H9 (cell line): Measurements from ENCODE around the gene ZNF718. TPM values are rescaled to one million over a fixed set of nuclear protein-coding genes. Genes with fewer than 3 reads are reported as not detected.

Experiments used
- DNase-seq: peaks from one replicate; pipeline ENCODE4 v3.0.0-alpha.2; 2017
- H2AFZ ChIP-seq: one replicate; pipeline ENCODE4 v1.6.1; 2013; ENCODE audit warnings: mild to moderate bottlenecking, low read length, control low read depth, moderate library complexity
- H2AK5ac ChIP-seq: 2 replicates; pipeline ENCODE4 v1.6.1; 2013; ENCODE audit warnings: low read length, control low read depth, mixed read lengths; ENCODE audit not compliant: insufficient read length
- H2BK120ac ChIP-seq: one replicate; pipeline ENCODE4 v1.6.1; 2013; ENCODE audit warnings: low read depth, mild to moderate bottlenecking, low read length, control low read depth, inconsistent platforms; ENCODE audit not compliant: poor library complexity, severe bottlenecking
- H2BK12ac ChIP-seq: 2 replicates; pipeline ENCODE4 v1.6.1; 2013; ENCODE audit warnings: low read length, control low read depth, mixed read lengths, low read depth; ENCODE audit not compliant: insufficient read length
- H2BK15ac ChIP-seq: 2 replicates; pipeline ENCODE4 v1.6.1; 2013; ENCODE audit warnings: low read depth, low read length, control low read depth
- H2BK20ac ChIP-seq: one replicate; pipeline ENCODE4 v1.6.1; 2013; ENCODE audit warnings: low read depth, mild to moderate bottlenecking, low read length, control low read depth, inconsistent platforms; ENCODE audit not compliant: poor library complexity, severe bottlenecking
- H2BK5ac ChIP-seq: 2 replicates; pipeline ENCODE4 v1.6.1; 2013; ENCODE audit warnings: low read length, control low read depth, mixed read lengths; ENCODE audit not compliant: insufficient read length
- H3K14ac ChIP-seq: 2 replicates; pipeline ENCODE4 v1.6.1; 2013; ENCODE audit warnings: low read length, control low read depth; ENCODE audit not compliant: insufficient read depth
- H3K18ac ChIP-seq: 2 replicates; pipeline ENCODE4 v1.6.1; 2013; ENCODE audit warnings: low read depth, mild to moderate bottlenecking, mixed read lengths, low read length, control low read depth; ENCODE audit not compliant: insufficient read length
- H3K23ac ChIP-seq: 2 replicates; pipeline ENCODE4 v1.6.1; 2013; ENCODE audit warnings: low read length, control low read depth, mixed read lengths, low read depth; ENCODE audit not compliant: insufficient read length
- H3K23me2 ChIP-seq: 2 replicates; pipeline ENCODE4 v1.6.1; 2013; ENCODE audit warnings: low read depth, mild to moderate bottlenecking, mixed read lengths, low read length, control low read depth; ENCODE audit not compliant: insufficient read length, poor library complexity, severe bottlenecking
- H3K27ac ChIP-seq: 2 replicates; pipeline ENCODE4 v1.5.1; 2013; ENCODE audit warnings: low read length, control low read depth, mixed read lengths, low read depth; ENCODE audit not compliant: insufficient read length
- H3K27me3 ChIP-seq: 2 replicates; pipeline ENCODE4 v1.6.1; 2013; ENCODE audit warnings: low read length, control low read depth, inconsistent platforms; ENCODE audit not compliant: insufficient read depth
- H3K4ac ChIP-seq: 2 replicates; pipeline ENCODE4 v1.6.1; 2013; ENCODE audit warnings: low read depth, mild to moderate bottlenecking, control low read depth, inconsistent platforms, low read length, moderate library complexity
- H3K4me1 ChIP-seq: 2 replicates; pipeline ENCODE4 v1.6.1; 2013; ENCODE audit warnings: low read length, control low read depth, inconsistent platforms; ENCODE audit not compliant: insufficient read depth
- H3K4me2 ChIP-seq: 2 replicates; pipeline ENCODE4 v1.6.1; 2013; ENCODE audit warnings: low read length, control low read depth, mixed read lengths; ENCODE audit not compliant: insufficient read length, insufficient read depth
- H3K56ac ChIP-seq: 2 replicates; pipeline ENCODE4 v1.6.1; 2013; ENCODE audit warnings: low read depth, mild to moderate bottlenecking, mixed read lengths, low read length, control low read depth; ENCODE audit not compliant: insufficient read length
- H3K79me1 ChIP-seq: 2 replicates; pipeline ENCODE4 v1.6.1; 2013; ENCODE audit warnings: low read depth, mild to moderate bottlenecking, moderate library complexity, low read length, control low read depth, inconsistent platforms; ENCODE audit not compliant: insufficient read depth, poor library complexity, severe bottlenecking
- H3K79me2 ChIP-seq: 2 replicates; pipeline ENCODE4 v1.6.1; 2013; ENCODE audit warnings: low read length, control low read depth, inconsistent platforms; ENCODE audit not compliant: insufficient read depth
- H3K9ac ChIP-seq: 2 replicates; pipeline ENCODE4 v1.6.1; 2013; ENCODE audit warnings: low read length, control low read depth, mixed read lengths; ENCODE audit not compliant: insufficient read length; ENCODE audit errors: extremely low read depth
- H3K9me3 ChIP-seq: one replicate; pipeline ENCODE4 v1.6.1; 2013; ENCODE audit warnings: low read depth, low read length, inconsistent platforms; ENCODE audit not compliant: control insufficient read depth
- H3T11ph ChIP-seq: one replicate; pipeline ENCODE4 v1.6.1; 2013; ENCODE audit warnings: mild to moderate bottlenecking, low read length, control low read depth, inconsistent platforms
- H4K20me1 ChIP-seq: one replicate; pipeline ENCODE4 v1.6.1; 2013; ENCODE audit not compliant: control insufficient read depth, insufficient read length, insufficient read depth
- H4K5ac ChIP-seq: 2 replicates; pipeline ENCODE4 v1.6.1; 2013; ENCODE audit warnings: low read depth, mild to moderate bottlenecking, mixed read lengths, low read length, control low read depth; ENCODE audit not compliant: insufficient read length
- H4K8ac ChIP-seq: replicated peaks from 2 replicates; pipeline ENCODE4 v1.6.1; 2013; ENCODE audit warnings: low read length, control low read depth, mixed read lengths, low read depth; ENCODE audit not compliant: insufficient read length
- H4K91ac ChIP-seq: 2 replicates; pipeline ENCODE4 v1.6.1; 2013; ENCODE audit warnings: low read depth, mild to moderate bottlenecking, moderate library complexity, mixed read lengths, low read length, control low read depth; ENCODE audit not compliant: insufficient read length
- H3K27ac Mint-ChIP-seq, 3 experiments: 2 replicates in 2 of 3; 3 replicates in 1 of 3; pipeline ENCODE4 v1.8.0; 2020 to 2021; ENCODE audit warnings: mixed read lengths in 3 of 3, mild to moderate bottlenecking in 1 of 3, moderate library complexity in 1 of 3
- H3K27me3 Mint-ChIP-seq: 2 replicates; pipeline ENCODE4 v1.8.0; 2021; ENCODE audit warnings: low read depth, mild to moderate bottlenecking, moderate library complexity, mixed read lengths
- H3K36me3 Mint-ChIP-seq, 3 experiments: 2 replicates in 2 of 3; 3 replicates in 1 of 3; pipeline ENCODE4 v1.8.0; 2020 to 2021; ENCODE audit warnings: low read depth in 3 of 3, mixed read lengths in 3 of 3; ENCODE audit not compliant: insufficient read depth in 1 of 3
- H3K4me1 Mint-ChIP-seq, 2 experiments: 2 replicates each; pipeline ENCODE4 v1.8.0; 2020; ENCODE audit warnings: mixed read lengths in 2 of 2
- H3K4me3 Mint-ChIP-seq, 2 experiments: 2 replicates in 1 of 2; 3 replicates in 1 of 2; pipeline ENCODE4 v1.8.0; 2020 to 2021; ENCODE audit warnings: mild to moderate bottlenecking in 2 of 2, mixed read lengths in 2 of 2, moderate library complexity in 1 of 2
- H3K9me3 Mint-ChIP-seq, 2 experiments: 2 replicates in 1 of 2; 3 replicates in 1 of 2; pipeline ENCODE4 v1.8.0; 2020; ENCODE audit warnings: mild to moderate bottlenecking in 2 of 2, mixed read lengths in 2 of 2, moderate library complexity in 1 of 2
- WGBS: extraction: QIAGEN DNeasy Blood & Tissue Kit; methylation state at CpG from one replicate; pipeline ENCODE4 v1.1.7; 2013; ENCODE audit warnings: missing lambda C conversion rate, low lambda C conversion rate, mixed read lengths; ENCODE audit not compliant: insufficient read length; ENCODE audit errors: extremely low coverage; 5-methylcytosine and 5-hydroxymethylcytosine counted together
- total RNA-seq: library from RNA; stranded (reverse); gene quantifications from 2 replicates; pipeline ENCODE4 v1.2.1, GENCODE V29; 2021
- TF ChIP-seq, protein P1 (sequence below): fragments of 200-600 bp; sonication (generic); conservative IDR thresholded peaks from 3 replicates; pipeline ENCODE4 v1.8.0; 2021; ENCODE audit warnings: antibody characterized with exemption, mild to moderate bottlenecking

ZNF718 gene
- total RNA-seq, 1 experiment from 2014 or later, result 12.5 TPM

DNA sequence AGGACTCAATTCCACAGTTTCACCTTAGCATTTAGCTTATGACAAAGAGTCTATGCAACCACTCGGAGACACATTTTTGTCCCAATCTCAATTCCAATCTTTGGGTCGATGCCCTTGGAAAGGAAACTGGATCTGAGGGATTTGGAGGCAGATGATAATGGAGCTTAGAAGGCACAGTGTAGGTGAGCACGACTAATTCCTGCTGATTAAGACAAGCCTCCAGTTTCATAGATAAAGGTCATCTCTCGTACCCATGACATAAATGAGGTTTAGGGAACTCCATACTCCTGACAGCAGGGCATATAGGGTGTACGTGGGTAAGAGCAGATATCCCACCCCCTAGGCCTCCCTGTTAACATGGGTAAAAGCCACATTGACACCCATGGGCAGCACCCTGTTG lies 24.4 kb upstream of the ZNF718 start:
- no peak overlapping the region for H2BK20ac ChIP-seq
- no peak overlapping the region for H4K8ac ChIP-seq
- H2AFZ ChIP-seq, result no peak overlapping the region
- no CpG with 5 or more reads among the region's 5 CpGs for WGBS
- no peak overlapping the region for H4K91ac ChIP-seq
- peaks cover 5 to 35% (median 10%) of the 10 kb centered on the region in 3 experiments for H3K36me3 Mint-ChIP-seq
- H4K20me1 ChIP-seq, result no peaks in the 10 kb centered on the region
- DNase-seq, result no peak
- no peaks in the 10 kb centered on the region for H3K23me2 ChIP-seq
- H2BK120ac ChIP-seq, result no peak overlapping the region
- H3K14ac ChIP-seq, result no peak overlapping the region
- H3K9ac ChIP-seq, result no peak overlapping the region
- H3K4me1 Mint-ChIP-seq, result no peaks in the 10 kb centered on the region
- no peak overlapping the region for H3K4me3 Mint-ChIP-seq
- no peak overlapping the region for H2BK12ac ChIP-seq
- no peak overlapping the region for H2AK5ac ChIP-seq
- H3K18ac ChIP-seq, result no peak overlapping the region
- H3K4ac ChIP-seq, result no peak overlapping the region
- H3K23ac ChIP-seq, result no peak overlapping the region
- H4K5ac ChIP-seq, result no peak overlapping the region
- H3K79me1 ChIP-seq, result no peaks in the 10 kb centered on the region
- H3K9me3 Mint-ChIP-seq, result peaks cover 85 to 89% of the 10 kb centered on the region in 2 experiments
- H3K9me3 ChIP-seq, result peaks cover 56% of the 10 kb centered on the region
- no peak overlapping the region for H3K27ac ChIP-seq
- H3K27me3 ChIP-seq, result no peaks in the 10 kb centered on the region
- H3K56ac ChIP-seq, result no peak overlapping the region
- H3T11ph ChIP-seq, result no peak overlapping the region
- H3K79me2 ChIP-seq, result no peaks in the 10 kb centered on the region
- no peak overlapping the region for H2BK15ac ChIP-seq
- no peak overlapping the region for H3K4me2 ChIP-seq
- no peaks in the 10 kb centered on the region; the same call in 1 of the 2 replicates for H3K27me3 Mint-ChIP-seq
- no peaks in the 10 kb centered on the region for H3K4me1 ChIP-seq
- TF ChIP-seq, protein P1, sequence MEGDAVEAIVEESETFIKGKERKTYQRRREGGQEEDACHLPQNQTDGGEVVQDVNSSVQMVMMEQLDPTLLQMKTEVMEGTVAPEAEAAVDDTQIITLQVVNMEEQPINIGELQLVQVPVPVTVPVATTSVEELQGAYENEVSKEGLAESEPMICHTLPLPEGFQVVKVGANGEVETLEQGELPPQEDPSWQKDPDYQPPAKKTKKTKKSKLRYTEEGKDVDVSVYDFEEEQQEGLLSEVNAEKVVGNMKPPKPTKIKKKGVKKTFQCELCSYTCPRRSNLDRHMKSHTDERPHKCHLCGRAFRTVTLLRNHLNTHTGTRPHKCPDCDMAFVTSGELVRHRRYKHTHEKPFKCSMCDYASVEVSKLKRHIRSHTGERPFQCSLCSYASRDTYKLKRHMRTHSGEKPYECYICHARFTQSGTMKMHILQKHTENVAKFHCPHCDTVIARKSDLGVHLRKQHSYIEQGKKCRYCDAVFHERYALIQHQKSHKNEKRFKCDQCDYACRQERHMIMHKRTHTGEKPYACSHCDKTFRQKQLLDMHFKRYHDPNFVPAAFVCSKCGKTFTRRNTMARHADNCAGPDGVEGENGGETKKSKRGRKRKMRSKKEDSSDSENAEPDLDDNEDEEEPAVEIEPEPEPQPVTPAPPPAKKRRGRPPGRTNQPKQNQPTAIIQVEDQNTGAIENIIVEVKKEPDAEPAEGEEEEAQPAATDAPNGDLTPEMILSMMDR, result no peak
- no peak overlapping the region for H3K27ac Mint-ChIP-seq
- no peak overlapping the region for H2BK5ac ChIP-seq
